IMR-90 (cell line): Measurements from ENCODE around the gene SLC15A3. TPM values are rescaled to one million over a fixed set of nuclear protein-coding genes. Genes with fewer than 3 reads are reported as not detected.

ENCODE experiments used
- ATAC-seq: fragments of 200-7000 bp; cut with Tn5 transposase; 2 replicates; pipeline ENCODE4 v1.9.1; 2020; ENCODE audit warnings: low read depth, mild to moderate bottlenecking, moderate library complexity
- BruUV-seq: library from RNA; stranded (reverse); fragments of 400-500 nt; replicated peaks from 2 replicates; lab custom pipeline; 2021; lab: Mats Ljungman, UMichigan
- CTCF ChIA-PET: fragments of 300-600 bp; formaldehyde crosslinking; extraction: SDS; loops from one replicate; lab custom pipeline; 2021; ENCODE audit warnings: antibody characterized with exemption; lab: Yijun Ruan, JAX
- POLR2A ChIA-PET: fragments of 300-600 bp; sonication (Branson Sonifier 250); formaldehyde crosslinking; loops from one replicate; lab custom pipeline; 2022; ENCODE audit warnings: antibody characterized with exemption; ENCODE audit not compliant: unreplicated experiment; lab: Charles Lee
- DNase-seq: peaks from one replicate; pipeline ENCODE4 v3.0.0; 2013
- H2AFZ ChIP-seq: replicated peaks from 2 replicates; pipeline ENCODE3; 2013; ENCODE audit warnings: low read length, mild to moderate bottlenecking; ENCODE audit not compliant: poor library complexity
- H2AK5ac ChIP-seq: 2 replicates; pipeline ENCODE4 v1.6.1; 2013; ENCODE audit warnings: low read depth, low read length, inconsistent platforms
- H2AK9ac ChIP-seq: replicated peaks from 2 replicates; pipeline ENCODE3; 2013; ENCODE audit warnings: mild to moderate bottlenecking, low read depth, low read length, moderate library complexity; ENCODE audit not compliant: poor library complexity
- H2BK120ac ChIP-seq: 2 replicates; pipeline ENCODE4 v1.6.1; 2013; ENCODE audit warnings: low read depth, low read length, inconsistent platforms
- H2BK15ac ChIP-seq: 3 replicates; pipeline ENCODE4 v1.6.1; 2013; ENCODE audit warnings: low read depth, low read length, inconsistent platforms
- H2BK20ac ChIP-seq: 2 replicates; pipeline ENCODE4 v1.6.1; 2013; ENCODE audit warnings: low read depth, mild to moderate bottlenecking, inconsistent platforms, low read length, moderate library complexity
- H2BK5ac ChIP-seq: 2 replicates; pipeline ENCODE4 v1.6.1; 2013; ENCODE audit warnings: mild to moderate bottlenecking, low read depth, low read length, inconsistent platforms; ENCODE audit not compliant: poor library complexity, severe bottlenecking
- H3K14ac ChIP-seq: replicated peaks from 2 replicates; pipeline ENCODE4 v1.6.1; 2013; ENCODE audit warnings: low read depth, low read length, inconsistent platforms
- H3K18ac ChIP-seq: 2 replicates; pipeline ENCODE4 v1.6.1; 2013; ENCODE audit warnings: low read depth, low read length, control low read depth
- H3K23ac ChIP-seq: 2 replicates; pipeline ENCODE4 v1.6.1; 2013; ENCODE audit warnings: low read depth, low read length, inconsistent platforms
- H3K27ac ChIP-seq: 2 replicates; pipeline ENCODE4 v1.5.1; 2013; ENCODE audit warnings: mild to moderate bottlenecking, control low read depth, low read length; ENCODE audit not compliant: insufficient read depth
- H3K27me3 ChIP-seq: 2 replicates; pipeline ENCODE4 v1.6.1; 2013; ENCODE audit warnings: low read length; ENCODE audit not compliant: control insufficient read depth, insufficient read depth
- H3K36me3 ChIP-seq: 2 replicates; pipeline ENCODE4 v1.6.1; 2013; ENCODE audit warnings: low read length, mixed read lengths; ENCODE audit not compliant: control insufficient read depth, insufficient read depth
- H3K4ac ChIP-seq: 2 replicates; pipeline ENCODE4 v1.6.1; 2013; ENCODE audit warnings: low read depth, low read length, inconsistent platforms
- H3K4me1 ChIP-seq: 2 replicates; pipeline ENCODE4 v1.6.1; 2013; ENCODE audit warnings: low read length, mixed read lengths; ENCODE audit not compliant: control insufficient read depth, insufficient read depth
- H3K4me2 ChIP-seq: 2 replicates; pipeline ENCODE4 v1.6.1; 2013; ENCODE audit warnings: low read depth, mild to moderate bottlenecking, control low read depth, low read length, moderate library complexity
- H3K4me3 ChIP-seq: 2 replicates; pipeline ENCODE4 v1.5.1; 2013; ENCODE audit warnings: low read depth, mild to moderate bottlenecking, control low read depth, low read length, moderate library complexity; ENCODE audit not compliant: insufficient read depth
- H3K56ac ChIP-seq: 2 replicates; pipeline ENCODE4 v1.6.1; 2013; ENCODE audit warnings: low read length, inconsistent platforms; ENCODE audit not compliant: insufficient read depth; ENCODE audit errors: extremely low read depth
- H3K79me1 ChIP-seq, 2 experiments: 2 replicates each; pipeline ENCODE4 v1.6.1; 2013; ENCODE audit warnings: low read length in 2 of 2, inconsistent platforms in 1 of 2, low read depth in 1 of 2
- H3K9ac ChIP-seq: 2 replicates; pipeline ENCODE4 v1.6.1; 2013; ENCODE audit warnings: low read depth, low read length, control low read depth
- H3K9me1 ChIP-seq: 2 replicates; pipeline ENCODE4 v1.6.1; 2013; ENCODE audit warnings: low read length, inconsistent platforms; ENCODE audit not compliant: insufficient read depth
- H3K9me3 ChIP-seq: 2 replicates; pipeline ENCODE4 v1.6.1; 2013; ENCODE audit warnings: low read length; ENCODE audit not compliant: control insufficient read depth, insufficient read depth
- H4K20me1 ChIP-seq: 2 replicates; pipeline ENCODE4 v1.6.1; 2013; ENCODE audit warnings: low read length, inconsistent platforms; ENCODE audit not compliant: insufficient read depth
- H4K5ac ChIP-seq: 2 replicates; pipeline ENCODE4 v1.6.1; 2013; ENCODE audit warnings: mild to moderate bottlenecking, low read depth, low read length, control low read depth
- H4K8ac ChIP-seq, 2 experiments: 2 replicates each; pipeline ENCODE4 v1.6.1; 2013; ENCODE audit warnings: low read depth in 2 of 2, low read length in 2 of 2, control low read depth in 1 of 2, inconsistent platforms in 1 of 2
- H4K91ac ChIP-seq: 2 replicates; pipeline ENCODE4 v1.6.1; 2013; ENCODE audit warnings: low read depth, low read length, inconsistent platforms; ENCODE audit not compliant: insufficient read depth
- SMC3 ChIP-seq: fragments of 150-350 bp; IDR thresholded peaks from 2 replicates; pipeline ENCODE4 v1.6.1; 2016; ENCODE audit warnings: low read depth, mild to moderate bottlenecking, antibody characterized with exemption, low read length, moderate library complexity
- WGBS, 2 experiments: methylation state at CpG; one replicate each; pipeline versions ENCODE4 v1.1.5 to v1.1.7; 2013; ENCODE audit warnings: missing lambda C conversion rate in 2 of 2; ENCODE audit not compliant: insufficient read length in 1 of 2; ENCODE audit errors: extremely low coverage in 2 of 2; 5-methylcytosine and 5-hydroxymethylcytosine counted together
- dilution Hi-C: fragments of 300-500 bp; cut with HindIII; formaldehyde crosslinking; loops from one replicate; pipeline ENCODE4 v1.14.3; 2018; ENCODE audit warnings: low sequenced_read_pairs; ENCODE audit not compliant: unreplicated experiment
- in situ Hi-C: fragments of 300-500 bp; cut with MboI; formaldehyde crosslinking; loops from 3 replicates; pipeline ENCODE4 v1.14.3; 2019; ENCODE audit warnings: low sequenced_read_pairs, inconsistent platforms, mixed read lengths
- intact Hi-C: fragments of 100-400 bp; cut with micrococcal nuclease; formaldehyde crosslinking; loops from 2 replicates; pipeline ENCODE4 v1.10.0; 2022
- polyA plus RNA-seq, 3 experiments: library from polyadenylated mRNA; depleted of rRNA; stranded (reverse); fragments of >200 nt; gene quantifications; 2 replicates each; pipeline ENCODE4 v1.2.3, GENCODE V29; 2012; ENCODE audit warnings: low replicate concordance in 1 of 3
- total RNA-seq: library from RNA; depleted of rRNA; stranded (reverse); fragments of >200 nt; gene quantifications from 2 replicates; pipeline ENCODE4 v1.2.3, GENCODE V29; 2012

The SLC15A3 gene
- total and polyA plus RNA-seq, 2 of the 4 experiments (the other 2 are of a cell fraction), result 3.2 to 4.4 TPM

DNA sequence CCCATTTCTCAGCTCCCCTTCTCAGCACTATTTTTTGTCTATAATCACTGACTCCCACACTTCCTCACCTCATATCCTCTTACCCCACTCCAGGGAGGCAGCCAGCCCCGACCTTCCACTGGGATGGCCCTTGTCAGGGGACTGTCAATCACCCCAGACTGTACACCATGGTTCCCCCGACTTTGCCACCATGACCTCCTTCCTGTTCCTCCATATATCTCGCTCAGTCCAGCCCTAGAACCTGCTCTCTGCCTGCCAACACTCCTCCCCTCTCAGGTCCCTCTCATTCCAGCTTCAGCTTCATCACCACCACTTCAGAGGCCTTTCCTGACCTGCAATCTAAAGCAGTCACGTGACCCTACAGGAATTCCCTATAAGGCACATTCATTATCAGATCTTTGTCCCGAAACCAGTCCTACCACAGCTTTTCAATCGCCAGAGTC, 62.1 kb downstream of the SLC15A3 start:
- H3K9me1 ChIP-seq, result no peaks in the 10 kb centered on the region
- H3K79me1 ChIP-seq, result no peaks in the 10 kb centered on the region; a peak in 1 of 4 replicates
- no peak overlapping the region for H2AFZ ChIP-seq
- ChIA-PET CTCF (interaction anchor here (0.7 to 1.0 kb wide), 3 partner anchors 10 to 58 kb away, joined by 3 to 6 read pairs (median 3); no protein-coding TSS in a partner anchor), POLR2A (no interaction called here)
- H2BK20ac ChIP-seq, result no peak overlapping the region
- no peak overlapping the region for H2BK120ac ChIP-seq
- no peak overlapping the region for H2AK5ac ChIP-seq
- no peak overlapping the region for H2BK5ac ChIP-seq
- H3K27ac ChIP-seq, result no peak overlapping the region
- H3K56ac ChIP-seq, result no peak overlapping the region
- ATAC-seq (no peak), DNase-seq (no peak)
- H3K4me2 ChIP-seq, result no peak overlapping the region
- H4K8ac ChIP-seq, result no peak overlapping the region
- H3K9ac ChIP-seq, result no peak overlapping the region
- no peak overlapping the region for H4K91ac ChIP-seq
- dilution Hi-C loops (no loop called here), in situ Hi-C loops (loop anchor here (5.0 kb wide), 1 partner anchor 53 kb away; no protein-coding TSS in a partner anchor), intact Hi-C loops (no loop called here)
- no peak overlapping the region for H2AK9ac ChIP-seq
- H3K36me3 ChIP-seq, result peaks cover 9% of the 10 kb centered on the region
- no peak overlapping the region for H3K4me3 ChIP-seq
- no peak for TF ChIP-seq SMC3
- no TSS peak for BruUV-seq
- no peak overlapping the region for H4K5ac ChIP-seq
- 84% methylated on average over 5 of the region's 6 CpGs; no CpG with 5 or more reads in 1 of the 2 experiments for whole genome bisulfite sequencing, 2 experiments
- H3K4ac ChIP-seq, result no peak overlapping the region
- H3K4me1 ChIP-seq, result no peaks in the 10 kb centered on the region
- H3K9me3 ChIP-seq, result no peaks in the 10 kb centered on the region
- no peak overlapping the region for H2BK15ac ChIP-seq
- no peak overlapping the region for H3K18ac ChIP-seq
- H3K27me3 ChIP-seq, result no peaks in the 10 kb centered on the region
- no peaks in the 10 kb centered on the region; the same call in 1 of the 2 replicates for H4K20me1 ChIP-seq
- H3K14ac ChIP-seq, result no peak overlapping the region
- H3K23ac ChIP-seq, result no peak overlapping the region
